ENCODE data around the gene USP15.

DNA sequence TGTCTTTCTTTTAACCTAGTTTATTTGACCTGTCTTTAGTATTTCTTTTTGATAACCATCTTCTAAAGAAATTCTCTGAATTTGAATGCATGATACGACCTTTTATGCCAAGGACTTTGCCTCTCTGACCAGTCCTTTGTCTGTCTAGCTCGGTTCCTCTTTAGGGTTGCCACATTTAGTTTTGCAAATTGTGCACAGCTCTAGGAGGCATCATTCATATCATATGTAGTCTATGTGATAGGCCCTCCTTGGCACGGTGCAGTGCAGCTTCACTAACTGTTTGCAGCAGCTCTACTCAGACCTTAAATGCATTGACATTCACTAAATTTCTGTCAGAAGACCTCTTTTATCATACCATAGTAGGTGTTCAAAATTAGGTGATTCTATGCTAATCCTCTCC lies 75.6 kb downstream of the USP15 start:
- TF ChIP-seq CTCF (IDR thresholded peaks at IDR 0.05) (no peak), POLR2A (IDR thresholded peaks at IDR 0.05) (no peak), POLR2AphosphoS5 (IDR thresholded peaks at IDR 0.05) (no peak), EP300 (IDR thresholded peaks at IDR 0.05) (no peak)

All from stomach (tissue), 4 donors.